SU-DHL-6 (cell line): ENCODE data around the gene LRRC23.
"Not testable (repeated sequence)": the region's sequence is repeated elsewhere in the genome, so short reads cannot be mapped to it uniquely, and the experiment has no call there.

ENCODE experiments used
- H2AFZ ChIP-seq: fragments of 200-600 bp; sonication (generic); 2 replicates; pipeline ENCODE4 v1.6.1; 2014; ENCODE audit warnings: low read depth, mild to moderate bottlenecking, moderate library complexity, mixed read lengths, antibody characterized with exemption, low read length; ENCODE audit not compliant: severe bottlenecking
- H3F3A ChIP-seq: fragments of 200-600 bp; shearing (Covaris generic); 2 replicates; pipeline ENCODE4 v1.6.0; 2016; ENCODE audit warnings: antibody characterized with exemption, mild to moderate bottlenecking; ENCODE audit not compliant: insufficient read depth
- H3K27ac ChIP-seq: fragments of 200-600 bp; sonication (generic); 2 replicates; pipeline ENCODE4 v1.5.1; 2016; ENCODE audit warnings: low read depth, mild to moderate bottlenecking, low read length, moderate library complexity, mixed read lengths
- H3K27me3 ChIP-seq: fragments of 200-600 bp; sonication (generic), shearing (Covaris generic); 2 replicates; pipeline ENCODE4 v1.6.0; 2014; ENCODE audit warnings: mild to moderate bottlenecking, low read length
- H3K36me3 ChIP-seq: fragments of 200-600 bp; sonication (generic); 2 replicates; pipeline ENCODE4 v1.6.1; 2014; ENCODE audit warnings: mild to moderate bottlenecking, low read length, mixed read lengths
- H3K4me2 ChIP-seq: fragments of 300-600, 200-600 bp; shearing (Covaris generic), sonication (generic); 2 replicates; pipeline ENCODE4 v1.6.0; 2014; ENCODE audit warnings: low read length, low read depth, mild to moderate bottlenecking; ENCODE audit not compliant: poor library complexity, severe bottlenecking
- H3K4me3 ChIP-seq: fragments of 200-600 bp; sonication (generic); 2 replicates; pipeline ENCODE4 v1.5.1; 2014; ENCODE audit warnings: antibody characterized with exemption, low read length, mild to moderate bottlenecking, mixed read lengths; ENCODE audit not compliant: insufficient read depth, poor library complexity, severe bottlenecking
- H3K79me2 ChIP-seq: fragments of 200-600 bp; sonication (generic); 2 replicates; pipeline ENCODE4 v1.6.1; 2014; ENCODE audit warnings: mild to moderate bottlenecking, low read length, moderate library complexity; ENCODE audit not compliant: insufficient read depth
- H3K9ac ChIP-seq: fragments of 200-600 bp; sonication (generic); 2 replicates; pipeline ENCODE4 v1.7.0; 2014; ENCODE audit warnings: mild to moderate bottlenecking, low read length
- H3K9me2 ChIP-seq: fragments of 200-600 bp; sonication (generic); replicated peaks from 2 replicates; pipeline ENCODE4 v1.6.1; 2014; ENCODE audit warnings: low read length; ENCODE audit not compliant: insufficient read depth
- H3K9me3 ChIP-seq: fragments of 200-600 bp; sonication (generic); 2 replicates; pipeline ENCODE4 v1.6.1; 2014; ENCODE audit warnings: low read length, mixed read lengths; ENCODE audit not compliant: insufficient read depth
- H4K20me1 ChIP-seq: fragments of 200-600 bp; sonication (generic); 2 replicates; pipeline ENCODE4 v1.6.1; 2014; ENCODE audit warnings: low read depth, mild to moderate bottlenecking, antibody characterized with exemption, low read length, moderate library complexity, mixed read lengths
- CTCF ChIP-seq: fragments of 200-600 bp; sonication (generic); IDR thresholded peaks from one replicate; pipeline ENCODE4 v1.5.1; 2017; ENCODE audit warnings: antibody characterized with exemption, mild to moderate bottlenecking, low read length, moderate library complexity; ENCODE audit not compliant: insufficient read depth, poor library complexity, severe bottlenecking
- EZH2phosphoT487 ChIP-seq: fragments of 200-600 bp; sonication (generic), shearing (Covaris generic); conservative IDR thresholded peaks from 2 replicates; pipeline ENCODE4 v1.6.1; 2018; ENCODE audit warnings: mild to moderate bottlenecking, antibody characterized with exemption, low read length, moderate library complexity, mixed read lengths

LRRC23 gene

GRCh38 chr12:6890789-6891645, 13.6 kb upstream of the LRRC23 start:
- peak overlapping the region; percentile 92 for H3K4me2 ChIP-seq
- no peaks in the 10 kb centered on the region for H3K36me3 ChIP-seq
- peak overlapping the region; percentile 78 for H3K27ac ChIP-seq
- H3K27me3 ChIP-seq, result no peaks in the 10 kb centered on the region
- no peaks in the 10 kb centered on the region for H3K9me2 ChIP-seq
- H4K20me1 ChIP-seq, result no peaks in the 10 kb centered on the region
- TF ChIP-seq CTCF (peak; percentile 83), EZH2phosphoT487 (no peak)
- peaks cover 12% of the 10 kb centered on the region for H3F3A ChIP-seq
- H2AFZ ChIP-seq, result peak overlapping the region; percentile 94
- no peaks in the 10 kb centered on the region for H3K9me3 ChIP-seq
- no peaks in the 10 kb centered on the region for H3K79me2 ChIP-seq
- H3K9ac ChIP-seq, result peak overlapping the region; percentile 74
- H3K4me3 ChIP-seq, result peak overlapping the region; percentile 56

GRCh38 chr12:6891646-6892001, 13.0 kb upstream of the LRRC23 start:
- H3K4me2 ChIP-seq, result peak overlapping the region; percentile 76
- no peaks in the 10 kb centered on the region for H3K9me3 ChIP-seq
- H2AFZ ChIP-seq, result peak overlapping the region; percentile 94
- peak overlapping the region; percentile 64 for H3K27ac ChIP-seq
- peaks cover 12% of the 10 kb centered on the region for H3F3A ChIP-seq
- H3K9me2 ChIP-seq, result no peaks in the 10 kb centered on the region
- no peaks in the 10 kb centered on the region for H3K36me3 ChIP-seq
- H3K27me3 ChIP-seq, result no peaks in the 10 kb centered on the region
- no peaks in the 10 kb centered on the region for H4K20me1 ChIP-seq
- peak overlapping the region; percentile 56 for H3K4me3 ChIP-seq
- no peaks in the 10 kb centered on the region for H3K79me2 ChIP-seq
- H3K9ac ChIP-seq, result peak overlapping the region; percentile 74
- no peak for TF ChIP-seq CTCF
- no peak for TF ChIP-seq EZH2phosphoT487

GRCh38 chr12:6892683-6893082, 11.9 kb upstream of the LRRC23 start:
- not testable (repeated sequence) for H3K9me2 ChIP-seq, H3K79me2 ChIP-seq, H4K20me1 ChIP-seq, H2AFZ ChIP-seq, H3K9ac ChIP-seq, H3K27ac ChIP-seq, H3K9me3 ChIP-seq, H3K36me3 ChIP-seq, H3K4me2 ChIP-seq, H3K27me3 ChIP-seq, H3K4me3 ChIP-seq
- H3F3A ChIP-seq, result peaks cover 12% of the 10 kb centered on the region

GRCh38 chr12:6894321-6894720, 10.3 kb upstream of the LRRC23 start:
- H3K27me3 ChIP-seq, result no peaks in the 10 kb centered on the region
- H3K36me3 ChIP-seq, result no peaks in the 10 kb centered on the region
- H3F3A ChIP-seq, result peaks cover 4% of the 10 kb centered on the region; the same call in 1 of the 2 replicates
- no peak overlapping the region for H3K9ac ChIP-seq
- TF ChIP-seq EZH2phosphoT487, result no peak
- TF ChIP-seq CTCF, result no peak
- H3K4me2 ChIP-seq, result no peak overlapping the region
- H3K79me2 ChIP-seq, result no peaks in the 10 kb centered on the region
- H2AFZ ChIP-seq, result no peak overlapping the region
- no peak overlapping the region for H3K4me3 ChIP-seq
- no peaks in the 10 kb centered on the region for H4K20me1 ChIP-seq
- no peaks in the 10 kb centered on the region for H3K9me3 ChIP-seq
- H3K9me2 ChIP-seq, result no peaks in the 10 kb centered on the region
- H3K27ac ChIP-seq, result no peak overlapping the region
